GM23338 (cell line): ENCODE data around the gene S100A13. TPM values are rescaled to one million over a fixed set of nuclear protein-coding genes. Genes with fewer than 3 reads are reported as not detected.

ENCODE experiments used
- ATAC-seq: fragments of 200-7000 bp; cut with Tn5 transposase; 3 replicates; pipeline ENCODE4 v1.9.1; 2020
- DNase-seq: peaks from one replicate; pipeline ENCODE4 v3.0.0-alpha.2; 2015; ENCODE audit warnings: low spot score
- H2AFZ ChIP-seq: fragments of 200-600 bp; sonication (generic); 2 replicates; pipeline ENCODE4 v1.8.0; 2016; ENCODE audit warnings: antibody characterized with exemption, mild to moderate bottlenecking, moderate library complexity
- H3F3A ChIP-seq: fragments of 200-600 bp; sonication (generic); replicated peaks from 2 replicates; pipeline ENCODE4 v1.8.0; 2017; ENCODE audit warnings: antibody characterized with exemption, mixed run types, low read depth
- H3K27ac ChIP-seq: fragments of 200-600 bp; sonication (generic); 2 replicates; pipeline ENCODE4 v1.6.1; 2016; ENCODE audit warnings: low read depth
- H3K27me3 ChIP-seq: fragments of 200-600 bp; sonication (generic); 2 replicates; pipeline ENCODE4 v1.8.0; 2016; ENCODE audit warnings: mild to moderate bottlenecking, mixed run types, moderate library complexity; ENCODE audit not compliant: insufficient read depth
- H3K36me3 ChIP-seq: fragments of 200-600 bp; sonication (generic); 2 replicates; pipeline ENCODE4 v1.8.0; 2016; ENCODE audit warnings: mild to moderate bottlenecking; ENCODE audit not compliant: insufficient read depth
- H3K4me1 ChIP-seq: fragments of 200-600 bp; sonication (generic); 2 replicates; pipeline ENCODE4 v1.8.0; 2016; ENCODE audit warnings: mild to moderate bottlenecking, moderate library complexity; ENCODE audit not compliant: insufficient read depth
- H3K4me2 ChIP-seq: fragments of 200-600 bp; sonication (generic); 2 replicates; pipeline ENCODE4 v1.7.1; 2017; ENCODE audit warnings: mixed run types
- H3K4me3 ChIP-seq: fragments of 200-600 bp; sonication (generic); 2 replicates; pipeline ENCODE4 v1.6.1; 2016; ENCODE audit warnings: mixed run types
- H3K79me2 ChIP-seq: fragments of 200-600 bp; sonication (generic); replicated peaks from 2 replicates; pipeline ENCODE4 v1.8.0; 2017; ENCODE audit warnings: mild to moderate bottlenecking; ENCODE audit not compliant: insufficient read depth
- H3K9me2 ChIP-seq: fragments of 200-600 bp; sonication (generic); 2 replicates; pipeline ENCODE4 v1.8.0; 2017; ENCODE audit not compliant: insufficient read depth
- H4K20me1 ChIP-seq: fragments of 200-600 bp; sonication (generic); replicated peaks from 2 replicates; pipeline ENCODE4 v1.8.0; 2017; ENCODE audit warnings: mild to moderate bottlenecking; ENCODE audit not compliant: insufficient read depth
- H3K27ac Mint-ChIP-seq: 2 replicates; pipeline ENCODE4 v1.8.0; 2020; ENCODE audit warnings: inconsistent platforms, mild to moderate bottlenecking, moderate library complexity, mixed read lengths
- H3K27me3 Mint-ChIP-seq: 3 replicates; pipeline ENCODE4 v1.8.0; 2022; ENCODE audit warnings: low read depth, mild to moderate bottlenecking, moderate library complexity, mixed read lengths, inconsistent platforms; ENCODE audit not compliant: insufficient read depth, poor library complexity
- H3K36me3 Mint-ChIP-seq: 3 replicates; pipeline ENCODE4 v1.8.0; 2021; ENCODE audit warnings: low read depth, mild to moderate bottlenecking, inconsistent platforms, moderate library complexity, mixed read lengths
- H3K4me1 Mint-ChIP-seq: 3 replicates; pipeline ENCODE4 v1.8.0; 2020; ENCODE audit warnings: mild to moderate bottlenecking, inconsistent platforms, mixed read lengths
- H3K4me3 Mint-ChIP-seq: 3 replicates; pipeline ENCODE4 v1.8.0; 2021; ENCODE audit warnings: moderate library complexity, mild to moderate bottlenecking, inconsistent platforms, mixed read lengths
- H3K9me3 Mint-ChIP-seq: 3 replicates; pipeline ENCODE4 v1.8.0; 2020; ENCODE audit warnings: moderate library complexity, mild to moderate bottlenecking, inconsistent platforms, mixed read lengths
- CREB1 ChIP-seq: fragments of 250-450 bp; sonication (Bioruptor Pico); IDR thresholded peaks from 2 replicates; pipeline ENCODE4 v1.5.0; 2020; ENCODE audit warnings: low read depth, mild to moderate bottlenecking, moderate library complexity
- POLR2AphosphoS5 ChIP-seq: IDR thresholded peaks from 2 replicates; pipeline ENCODE4 v1.6.1; 2016; ENCODE audit warnings: antibody characterized with exemption, low read depth
- polyA plus RNA-seq: library from polyadenylated mRNA; unstranded; fragments of >200 nt; fragmentation: Nextera tagmentation; extraction: Ambion mirVana; gene quantifications from 2 replicates; pipeline ENCODE4 v1.2.1, GENCODE V29; 2016
- total RNA-seq: library from RNA; depleted of rRNA; stranded (reverse); fragments of >200 nt; shearing (Covaris generic); gene quantifications from 2 replicates; pipeline ENCODE4 v1.2.3, GENCODE V29; 2014
- TF ChIP-seq, protein P1 (sequence below): fragments of 250-450 bp; sonication (Bioruptor Pico); IDR thresholded peaks from 2 replicates; pipeline ENCODE4 v1.5.0; 2020; ENCODE audit warnings: mild to moderate bottlenecking, moderate library complexity

S100A13 gene
- total and polyA plus RNA-seq, 2 experiments from 2014 or later, result 32.7 to 165 TPM

DNA sequence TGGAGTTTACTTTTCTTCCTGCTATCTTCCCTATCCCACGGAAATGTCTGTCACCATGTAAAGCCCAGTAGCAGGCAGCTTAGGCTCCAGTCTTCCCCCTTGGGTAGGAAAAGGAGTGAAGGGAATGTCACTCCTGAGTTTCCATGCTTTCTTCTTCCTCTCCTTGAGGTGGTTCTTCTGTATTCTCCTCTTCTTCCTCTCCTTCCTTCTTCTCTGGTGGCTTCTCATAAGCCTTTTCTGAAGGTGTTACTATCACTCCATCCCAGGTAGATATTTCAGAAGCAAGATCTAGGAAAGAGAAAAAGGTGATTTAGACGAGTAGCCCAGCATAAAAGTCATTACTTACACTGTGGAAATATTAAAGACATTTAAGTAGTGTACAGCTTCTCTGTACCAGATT lies 35.0 kb upstream of the S100A13 start:
- peaks cover 8% of the 10 kb centered on the region for H3K27me3 Mint-ChIP-seq
- H3K27ac Mint-ChIP-seq, result no peak overlapping the region
- 0 out of 2 replicates have a peak, but pooled peaks have one; percentile 19 for TF ChIP-seq POLR2AphosphoS5
- TF ChIP-seq, protein P1, sequence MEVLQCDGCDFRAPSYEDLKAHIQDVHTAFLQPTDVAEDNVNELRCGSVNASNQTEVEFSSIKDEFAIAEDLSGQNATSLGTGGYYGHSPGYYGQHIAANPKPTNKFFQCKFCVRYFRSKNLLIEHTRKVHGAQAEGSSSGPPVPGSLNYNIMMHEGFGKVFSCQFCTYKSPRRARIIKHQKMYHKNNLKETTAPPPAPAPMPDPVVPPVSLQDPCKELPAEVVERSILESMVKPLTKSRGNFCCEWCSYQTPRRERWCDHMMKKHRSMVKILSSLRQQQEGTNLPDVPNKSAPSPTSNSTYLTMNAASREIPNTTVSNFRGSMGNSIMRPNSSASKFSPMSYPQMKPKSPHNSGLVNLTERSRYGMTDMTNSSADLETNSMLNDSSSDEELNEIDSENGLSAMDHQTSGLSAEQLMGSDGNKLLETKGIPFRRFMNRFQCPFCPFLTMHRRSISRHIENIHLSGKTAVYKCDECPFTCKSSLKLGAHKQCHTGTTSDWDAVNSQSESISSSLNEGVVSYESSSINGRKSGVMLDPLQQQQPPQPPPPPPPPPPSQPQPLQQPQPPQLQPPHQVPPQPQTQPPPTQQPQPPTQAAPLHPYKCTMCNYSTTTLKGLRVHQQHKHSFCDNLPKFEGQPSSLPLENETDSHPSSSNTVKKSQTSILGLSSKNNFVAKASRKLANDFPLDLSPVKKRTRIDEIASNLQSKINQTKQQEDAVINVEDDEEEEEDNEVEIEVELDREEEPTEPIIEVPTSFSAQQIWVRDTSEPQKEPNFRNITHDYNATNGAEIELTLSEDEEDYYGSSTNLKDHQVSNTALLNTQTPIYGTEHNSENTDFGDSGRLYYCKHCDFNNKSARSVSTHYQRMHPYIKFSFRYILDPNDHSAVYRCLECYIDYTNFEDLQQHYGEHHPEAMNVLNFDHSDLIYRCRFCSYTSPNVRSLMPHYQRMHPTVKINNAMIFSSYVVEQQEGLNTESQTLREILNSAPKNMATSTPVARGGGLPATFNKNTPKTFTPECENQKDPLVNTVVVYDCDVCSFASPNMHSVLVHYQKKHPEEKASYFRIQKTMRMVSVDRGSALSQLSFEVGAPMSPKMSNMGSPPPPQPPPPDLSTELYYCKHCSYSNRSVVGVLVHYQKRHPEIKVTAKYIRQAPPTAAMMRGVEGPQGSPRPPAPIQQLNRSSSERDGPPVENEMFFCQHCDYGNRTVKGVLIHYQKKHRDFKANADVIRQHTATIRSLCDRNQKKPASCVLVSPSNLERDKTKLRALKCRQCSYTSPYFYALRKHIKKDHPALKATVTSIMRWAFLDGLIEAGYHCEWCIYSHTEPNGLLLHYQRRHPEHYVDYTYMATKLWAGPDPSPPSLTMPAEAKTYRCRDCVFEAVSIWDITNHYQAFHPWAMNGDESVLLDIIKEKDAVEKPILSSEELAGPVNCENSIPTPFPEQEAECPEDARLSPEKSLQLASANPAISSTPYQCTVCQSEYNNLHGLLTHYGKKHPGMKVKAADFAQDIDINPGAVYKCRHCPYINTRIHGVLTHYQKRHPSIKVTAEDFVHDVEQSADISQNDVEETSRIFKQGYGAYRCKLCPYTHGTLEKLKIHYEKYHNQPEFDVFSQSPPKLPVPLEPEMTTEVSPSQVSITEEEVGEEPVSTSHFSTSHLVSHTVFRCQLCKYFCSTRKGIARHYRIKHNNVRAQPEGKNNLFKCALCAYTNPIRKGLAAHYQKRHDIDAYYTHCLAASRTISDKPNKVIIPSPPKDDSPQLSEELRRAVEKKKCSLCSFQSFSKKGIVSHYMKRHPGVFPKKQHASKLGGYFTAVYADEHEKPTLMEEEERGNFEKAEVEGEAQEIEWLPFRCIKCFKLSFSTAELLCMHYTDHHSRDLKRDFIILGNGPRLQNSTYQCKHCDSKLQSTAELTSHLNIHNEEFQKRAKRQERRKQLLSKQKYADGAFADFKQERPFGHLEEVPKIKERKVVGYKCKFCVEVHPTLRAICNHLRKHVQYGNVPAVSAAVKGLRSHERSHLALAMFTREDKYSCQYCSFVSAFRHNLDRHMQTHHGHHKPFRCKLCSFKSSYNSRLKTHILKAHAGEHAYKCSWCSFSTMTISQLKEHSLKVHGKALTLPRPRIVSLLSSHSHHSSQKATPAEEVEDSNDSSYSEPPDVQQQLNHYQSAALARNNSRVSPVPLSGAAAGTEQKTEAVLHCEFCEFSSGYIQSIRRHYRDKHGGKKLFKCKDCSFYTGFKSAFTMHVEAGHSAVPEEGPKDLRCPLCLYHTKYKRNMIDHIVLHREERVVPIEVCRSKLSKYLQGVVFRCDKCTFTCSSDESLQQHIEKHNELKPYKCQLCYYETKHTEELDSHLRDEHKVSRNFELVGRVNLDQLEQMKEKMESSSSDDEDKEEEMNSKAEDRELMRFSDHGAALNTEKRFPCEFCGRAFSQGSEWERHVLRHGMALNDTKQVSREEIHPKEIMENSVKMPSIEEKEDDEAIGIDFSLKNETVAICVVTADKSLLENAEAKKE, result no peak
- DNase-seq, result no peak
- Histone ChIP-seq H3K79me2 (peaks cover 13% of the 10 kb centered on the region), H3K36me3 (peaks cover 62% of the 10 kb centered on the region), H3K4me3 (no peak overlapping the region), H3K4me2 (no peak overlapping the region), H3K9me2 (no peaks in the 10 kb centered on the region), H3K27me3 (no peaks in the 10 kb centered on the region), H4K20me1 (peaks cover 20% of the 10 kb centered on the region), H3F3A (peaks cover 68% of the 10 kb centered on the region), H3K27ac (no peak overlapping the region), H3K4me1 (peaks cover 8% of the 10 kb centered on the region), H2AFZ (no peak overlapping the region)
- peaks cover 73% of the 10 kb centered on the region for H3K36me3 Mint-ChIP-seq
- no peaks in the 10 kb centered on the region; the same call in 2 of the 3 replicates for H3K9me3 Mint-ChIP-seq
- H3K4me3 Mint-ChIP-seq, result no peak overlapping the region
- peaks cover 7% of the 10 kb centered on the region for H3K4me1 Mint-ChIP-seq
- no peak for ATAC-seq

DNA sequence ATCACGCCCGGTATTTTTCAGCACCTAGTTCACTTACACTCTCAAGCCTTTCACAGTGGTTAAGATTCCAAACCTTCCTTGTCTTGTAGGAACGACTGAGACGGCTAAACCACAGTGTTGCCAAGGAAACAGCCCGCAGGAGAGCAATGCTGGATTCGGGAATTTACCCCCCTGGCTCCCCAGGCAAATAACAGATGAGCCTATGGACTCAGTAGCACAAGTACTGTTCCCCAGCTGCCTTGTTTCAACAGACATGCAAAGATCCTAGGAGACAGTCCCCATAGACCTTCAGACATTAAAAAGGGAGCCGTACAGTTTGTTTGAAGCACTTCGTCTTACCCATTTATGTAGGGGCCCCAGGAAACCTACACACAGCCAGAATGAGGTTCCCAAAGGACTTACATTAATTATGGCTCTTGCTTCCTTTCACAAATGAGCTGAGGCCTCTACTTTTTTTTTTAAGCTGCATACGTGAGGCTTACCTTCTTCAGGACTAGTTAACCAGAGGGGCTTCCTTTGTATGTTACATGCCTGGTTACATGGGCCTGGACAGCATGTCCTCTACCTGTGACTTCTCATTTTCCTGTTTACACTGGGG lies 33.9 kb upstream of the S100A13 start:
- H3K27me3 ChIP-seq, result no peaks in the 10 kb centered on the region
- H3K27ac ChIP-seq, result peak overlapping the region; percentile 45; the same call in 1 of the 2 replicates
- H3K4me2 ChIP-seq, result no peak overlapping the region
- H3K27me3 Mint-ChIP-seq, result peaks cover 6% of the 10 kb centered on the region
- peaks cover 8% of the 10 kb centered on the region for H3K4me1 ChIP-seq
- no peak overlapping the region for H3K4me3 ChIP-seq
- no peaks in the 10 kb centered on the region for H3K9me2 ChIP-seq
- TF ChIP-seq POLR2AphosphoS5, result peak; percentile 38; the same call in 1 of the 2 replicates
- TF ChIP-seq CREB1, result no peak
- H3K36me3 Mint-ChIP-seq, result peaks cover 62% of the 10 kb centered on the region
- no peak overlapping the region for H3K4me3 Mint-ChIP-seq
- no peak for ATAC-seq
- H3K36me3 ChIP-seq, result peaks cover 51% of the 10 kb centered on the region
- DNase-seq, result peak; percentile 26
- H3K27ac Mint-ChIP-seq, result no peak overlapping the region
- peaks cover 18% of the 10 kb centered on the region for H4K20me1 ChIP-seq
- H3K4me1 Mint-ChIP-seq, result peaks cover 7% of the 10 kb centered on the region
- peaks cover 59% of the 10 kb centered on the region for H3F3A ChIP-seq
- H2AFZ ChIP-seq, result no peak overlapping the region
- H3K9me3 Mint-ChIP-seq, result no peaks in the 10 kb centered on the region; the same call in 2 of the 3 replicates
- peaks cover 13% of the 10 kb centered on the region for H3K79me2 ChIP-seq
